Anterior cingulate cortex (tissue), 58 donors: ENCODE results near the gene SLC24A3.

Experiments used
- DNase-seq, 58 donors: peaks; one replicate each; lab custom pipeline; 2025; lab: John Stamatoyannopoulos, UW

The SLC24A3 gene

DNA sequence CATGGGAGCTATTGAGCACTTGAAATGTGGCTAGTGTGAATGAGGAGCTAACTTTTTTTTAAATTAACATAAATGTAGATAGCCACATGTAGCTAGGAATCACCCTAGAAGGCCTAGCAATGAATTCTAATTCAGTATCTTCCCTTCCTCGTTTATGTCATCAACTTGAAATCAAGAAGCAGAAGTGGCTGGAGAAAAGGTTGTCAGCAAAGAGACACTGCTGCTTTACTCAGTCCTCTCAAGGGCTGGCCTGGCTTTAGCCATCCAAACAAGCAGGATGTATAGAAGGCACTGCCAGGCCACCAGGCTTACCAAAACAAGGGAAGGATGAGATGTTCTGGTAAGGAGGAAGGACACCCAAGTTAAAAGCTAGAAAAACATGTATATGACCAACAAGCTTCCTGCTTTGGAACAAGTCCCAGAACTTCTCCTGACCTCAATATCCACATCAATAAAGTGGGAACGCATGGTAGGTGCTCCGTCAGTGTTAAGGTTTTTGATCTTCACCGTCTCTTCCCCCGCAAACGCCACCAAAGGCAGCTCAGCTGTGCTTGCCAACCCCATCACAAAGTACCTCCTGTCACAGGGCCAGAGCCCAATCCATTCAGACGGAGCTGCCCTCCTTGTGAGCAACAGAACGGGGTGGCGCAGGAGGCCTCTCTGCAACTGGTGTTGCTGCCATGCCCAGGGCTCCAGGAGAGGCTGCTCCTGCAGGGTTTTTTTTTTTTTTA, 309.8 kb downstream of the SLC24A3 start:
- peak in 1 of 58 donors; percentile 9 for DNase-seq

DNA sequence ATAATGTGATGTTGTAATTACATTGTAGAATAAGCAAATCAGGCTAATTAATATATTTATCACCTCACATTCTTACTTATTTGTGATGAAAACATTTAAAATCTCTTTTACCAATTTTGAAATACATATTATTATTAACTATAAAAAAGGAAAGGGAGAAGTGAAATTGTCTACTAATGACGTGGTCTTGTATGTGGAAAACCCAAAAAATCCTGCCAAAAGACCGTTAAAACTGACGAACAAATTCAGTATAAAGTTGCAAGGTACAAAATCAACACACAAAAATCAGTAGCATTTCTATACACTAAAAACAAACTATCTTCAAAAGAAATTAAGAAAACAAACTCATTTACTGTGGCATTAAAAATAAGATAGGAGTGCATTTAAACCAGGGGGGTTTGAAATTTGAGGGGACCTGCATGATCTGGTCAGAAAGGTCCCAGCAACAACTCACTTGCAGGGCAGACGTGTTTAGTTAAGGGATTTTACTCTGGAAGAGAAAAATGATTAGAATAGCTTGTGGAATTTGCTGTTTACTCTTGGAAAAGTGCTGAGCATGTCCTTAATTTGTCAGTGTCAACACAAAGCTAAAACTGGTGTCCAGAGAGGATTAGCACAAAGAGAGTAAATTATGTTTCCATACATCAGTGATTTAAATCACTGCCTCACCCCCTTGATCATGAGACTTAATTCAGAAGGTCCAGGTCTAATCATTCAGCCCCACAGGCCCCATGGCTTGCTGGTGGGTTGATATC, 310.6 kb downstream of the SLC24A3 start:
- no peak for DNase-seq

DNA sequence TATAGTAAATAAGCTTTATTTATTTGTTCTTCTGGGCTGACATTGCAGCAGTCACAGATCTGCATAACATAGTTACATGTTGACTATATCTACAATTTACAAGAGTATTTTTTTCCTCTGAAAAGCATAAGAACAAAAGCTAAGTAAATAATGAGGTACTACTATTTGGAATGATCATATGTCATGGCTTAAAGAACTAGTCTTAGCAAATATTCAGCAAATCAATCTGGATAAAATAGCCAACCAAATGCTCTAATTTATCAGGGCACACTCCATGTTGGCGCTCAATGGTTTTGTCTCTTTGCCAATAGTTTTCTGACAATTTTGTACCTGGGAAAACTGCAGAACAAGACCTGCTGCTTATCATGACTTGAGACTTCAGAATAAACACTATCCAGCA, 312.2 kb downstream of the SLC24A3 start:
- no peak for DNase-seq

DNA sequence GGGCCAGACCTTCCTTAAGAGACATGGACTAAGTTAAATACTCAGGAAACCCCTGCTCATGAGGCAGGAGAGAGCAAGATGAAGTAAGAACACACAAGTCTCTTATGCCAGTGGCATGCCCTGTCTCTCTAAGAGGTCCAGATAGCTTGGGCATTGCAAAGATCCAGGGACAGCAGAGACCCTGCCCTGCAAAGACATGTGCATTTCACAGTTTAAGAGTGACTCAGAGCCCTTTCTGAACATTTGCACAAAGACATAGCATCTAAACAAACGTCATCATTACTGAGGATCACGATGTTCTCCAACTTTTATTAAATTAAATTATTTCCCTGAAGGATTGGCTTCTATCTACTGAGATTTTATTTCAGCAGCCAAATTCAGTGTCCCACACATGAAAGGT, 315.1 kb downstream of the SLC24A3 start:
- no peak for DNase-seq

DNA sequence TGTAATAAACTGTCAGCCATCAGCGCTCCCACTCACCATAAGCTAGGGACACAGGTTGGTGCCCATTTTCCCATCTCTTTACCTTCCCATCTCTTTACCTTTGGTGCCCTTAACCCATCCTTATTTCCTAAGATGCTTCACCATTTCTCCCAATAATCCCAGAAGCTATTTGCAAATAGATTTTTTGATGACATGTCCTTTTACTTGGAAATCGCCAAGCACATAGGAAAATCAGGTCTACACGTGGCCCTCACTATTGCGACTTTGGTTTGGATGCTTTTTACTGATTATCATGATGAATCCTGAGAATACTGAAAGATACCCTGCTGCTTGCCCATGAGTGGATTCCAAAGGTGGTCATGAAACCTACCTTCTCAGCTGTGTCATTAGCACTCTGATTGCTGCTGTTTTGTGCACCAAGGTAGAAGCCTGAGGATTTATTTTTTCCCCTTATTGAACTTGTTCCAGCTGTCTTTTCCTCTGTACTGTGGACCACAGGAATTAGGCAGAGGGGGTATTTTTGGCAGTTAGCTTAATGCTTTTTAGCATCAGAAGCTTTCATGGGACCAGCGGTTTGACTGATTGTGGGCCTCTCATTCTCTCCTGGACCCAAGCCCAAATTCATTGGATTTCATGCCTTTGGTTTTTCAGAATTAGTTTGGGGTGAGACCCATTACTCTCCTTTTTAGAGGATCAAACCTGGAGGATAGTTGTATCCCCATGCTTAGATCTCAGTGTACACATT, 316.0 kb downstream of the SLC24A3 start:
- DNase-seq: no peak

DNA sequence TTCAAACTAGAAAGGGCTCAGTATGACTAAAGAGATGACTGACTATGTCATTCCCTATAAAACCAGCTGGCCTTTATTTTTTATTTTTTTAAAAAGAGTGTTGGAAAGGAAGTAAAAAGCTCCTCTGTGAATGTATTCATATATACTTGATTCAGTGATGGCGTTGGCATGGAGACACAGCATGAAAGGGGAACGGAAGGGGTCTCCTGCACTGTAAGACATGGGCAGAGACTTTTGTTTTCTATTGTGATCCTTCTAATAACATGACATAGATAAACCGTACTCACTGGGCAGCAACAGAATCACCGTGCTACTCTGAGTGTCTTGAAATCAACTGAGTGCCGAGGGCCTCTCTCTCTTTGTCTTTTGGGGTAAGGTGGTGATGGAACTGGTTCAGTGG, 317.6 kb downstream of the SLC24A3 start:
- no peak for DNase-seq

DNA sequence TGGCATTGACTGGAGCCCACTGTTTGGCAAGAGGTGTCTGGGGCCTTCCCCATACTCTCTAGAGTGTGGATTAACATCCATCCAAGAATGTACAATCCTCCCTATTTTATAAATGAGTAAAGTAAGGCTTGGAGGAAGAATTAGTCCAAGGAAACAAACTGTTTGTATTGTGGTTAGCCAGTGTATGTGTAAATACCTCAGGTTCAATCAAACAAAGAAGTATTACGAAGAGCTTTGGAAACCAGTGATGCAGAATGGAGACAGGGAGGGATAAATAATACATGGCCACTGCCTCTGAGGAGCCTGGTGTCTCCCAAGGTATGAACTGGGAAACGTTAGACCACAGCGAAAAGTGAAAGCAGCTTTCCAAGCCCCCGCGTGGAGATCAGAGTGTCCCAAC, 319.0 kb downstream of the SLC24A3 start:
- no peak for DNase-seq

DNA sequence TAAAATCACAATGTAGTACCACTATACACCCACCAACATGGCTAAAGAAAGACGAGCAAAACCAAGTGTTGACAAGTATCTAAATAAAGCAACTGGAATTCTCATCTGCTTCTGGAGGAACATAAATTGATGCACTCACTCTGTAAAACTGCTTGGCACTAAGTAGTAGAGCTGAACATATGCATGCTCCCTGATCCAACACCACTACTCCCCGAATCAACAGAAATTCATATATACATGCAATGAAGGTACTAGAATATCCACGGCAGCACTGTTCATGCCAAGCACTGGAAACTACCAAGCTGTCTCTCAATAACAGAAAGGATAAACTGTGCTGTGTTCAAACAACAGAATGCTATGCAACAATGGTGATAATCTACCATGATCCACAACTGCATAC, 326.1 kb downstream of the SLC24A3 start:
- DNase-seq: no peak

DNA sequence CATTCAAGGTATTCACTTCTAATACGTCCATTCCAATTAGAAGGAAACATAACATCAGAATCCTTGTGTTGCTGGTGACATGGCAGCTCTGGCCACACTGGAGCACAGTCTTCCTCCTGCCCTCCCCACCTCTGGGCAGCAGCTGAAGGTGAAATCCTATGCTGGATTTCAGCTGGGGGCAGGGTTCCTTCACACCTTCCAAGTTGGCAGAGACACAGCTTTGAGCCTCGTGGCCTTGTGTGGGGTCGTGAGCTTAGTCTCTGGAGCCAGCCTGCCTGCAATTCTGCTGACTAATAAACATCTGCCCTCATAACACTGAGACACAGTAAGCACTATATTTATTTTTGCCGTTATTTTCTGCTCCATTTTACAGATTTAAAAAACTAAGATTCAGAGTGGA, 326.7 kb downstream of the SLC24A3 start:
- no peak for DNase-seq

DNA sequence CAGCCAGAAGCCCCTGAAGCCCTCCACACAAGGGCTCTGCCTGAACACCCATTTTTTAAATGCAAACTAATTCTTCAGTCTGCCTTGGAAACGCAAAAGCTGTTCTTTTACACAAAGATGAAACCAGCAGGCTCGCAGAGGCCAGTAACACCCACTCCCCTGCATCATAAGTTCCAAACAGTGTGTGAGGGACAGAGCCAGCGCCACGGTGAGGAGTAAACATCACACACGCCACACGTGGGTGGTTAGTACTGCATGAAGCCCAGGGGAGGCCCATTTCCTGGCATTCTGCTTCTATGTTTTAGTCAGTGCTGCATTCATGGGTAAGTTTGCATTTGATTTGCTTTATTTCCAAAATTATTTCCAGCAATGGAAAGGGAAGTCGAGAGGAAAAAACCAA, 327.9 kb downstream of the SLC24A3 start:
- DNase-seq: peak in 42 of 58 donors; percentile 1 to 72 (median 32)

DNA sequence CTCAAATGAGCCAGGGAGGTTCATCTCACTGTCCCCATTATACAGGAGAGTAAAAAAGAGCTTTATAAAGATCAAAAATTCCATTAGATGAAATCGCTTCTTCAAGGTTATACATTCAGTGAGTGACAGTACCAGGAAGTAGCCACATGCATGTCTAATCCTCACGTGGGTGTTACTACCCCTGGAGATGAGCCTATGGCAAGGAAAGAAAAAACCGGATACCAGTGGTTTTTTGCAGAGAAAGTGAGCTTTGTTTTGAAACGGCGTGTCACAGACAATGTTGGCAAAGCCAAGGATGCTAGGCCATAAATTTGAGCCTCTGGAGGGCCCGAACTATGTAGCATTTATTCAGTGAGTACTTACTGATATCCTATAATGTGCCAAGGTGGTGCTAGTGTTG, 330.7 kb downstream of the SLC24A3 start:
- no peak for DNase-seq

DNA sequence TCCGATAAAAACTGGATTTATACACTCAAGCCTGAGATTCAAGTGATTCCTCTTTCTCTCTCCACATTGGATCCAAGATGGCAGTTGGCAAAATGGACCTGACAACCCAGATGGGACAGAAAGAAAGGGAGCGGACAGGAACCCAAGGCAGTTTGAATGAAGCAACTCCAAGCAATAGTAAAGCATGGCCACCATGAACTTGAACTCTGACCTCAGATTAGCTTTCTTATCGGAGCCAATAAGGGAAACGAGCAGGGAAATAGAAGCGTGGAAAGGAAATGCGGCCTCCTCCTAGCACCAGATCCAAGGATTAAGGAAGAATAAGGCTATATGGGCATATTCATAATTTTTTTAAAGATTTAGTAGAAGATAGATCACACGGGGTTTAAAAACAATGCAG, 332.2 kb downstream of the SLC24A3 start:
- DNase-seq: no peak

DNA sequence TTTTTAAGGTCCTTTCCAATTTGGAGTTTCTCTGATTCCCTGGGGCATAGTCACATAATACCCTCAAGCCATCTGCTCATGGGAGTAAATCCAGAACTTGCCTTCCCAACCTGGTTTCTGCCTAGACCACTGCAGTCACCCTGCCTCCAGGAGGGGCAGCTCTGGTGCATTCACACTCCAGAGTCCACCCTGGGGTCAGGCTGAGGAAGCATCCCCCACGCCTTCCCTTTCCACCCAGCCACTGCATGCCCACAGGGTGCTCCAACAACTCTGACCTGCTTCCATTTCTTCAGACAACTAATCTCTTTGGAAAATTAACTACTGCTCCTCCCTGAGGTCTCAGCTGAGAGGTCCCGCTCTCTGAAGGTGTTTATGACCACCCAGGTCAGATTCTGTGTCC, 334.2 kb downstream of the SLC24A3 start:
- no peak for DNase-seq

DNA sequence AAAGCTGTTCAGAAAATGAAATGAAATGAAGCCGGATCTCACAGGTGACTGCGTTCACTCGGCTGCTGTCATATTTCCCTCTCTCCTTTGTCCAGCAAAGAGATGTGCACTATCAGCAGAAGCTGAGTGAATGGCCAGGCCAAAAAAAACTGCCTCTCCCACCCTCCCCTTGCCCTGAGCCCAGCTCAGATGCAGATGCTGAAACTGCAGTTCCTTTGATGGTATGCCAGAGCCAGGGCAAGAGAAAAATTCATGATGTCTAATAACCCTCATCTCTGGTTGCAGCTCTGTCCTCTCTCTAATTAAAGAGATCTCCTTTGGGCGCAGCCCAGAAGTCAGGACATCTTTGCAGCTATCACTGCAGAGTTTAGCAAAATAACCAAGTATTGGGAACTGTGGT, 335.1 kb downstream of the SLC24A3 start:
- no peak for DNase-seq

DNA sequence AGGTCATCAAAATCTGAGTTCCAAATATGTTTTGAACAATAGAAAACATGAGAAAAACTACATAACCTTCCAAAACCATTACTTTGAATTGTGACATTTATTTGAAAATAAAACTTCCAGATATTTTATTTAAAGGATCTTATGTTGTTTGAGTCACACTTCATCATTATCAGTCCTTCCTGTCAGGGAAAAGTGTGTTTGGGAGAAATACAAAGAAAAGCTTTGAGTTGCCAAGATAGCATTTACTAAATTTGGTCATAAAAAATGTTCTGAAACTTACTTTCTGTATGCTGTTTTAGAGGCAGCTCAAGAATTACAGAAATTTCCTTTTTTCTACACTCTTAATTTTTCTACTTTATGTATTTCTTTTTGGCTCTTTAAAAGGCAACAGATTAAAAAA, 337.5 kb downstream of the SLC24A3 start:
- no peak for DNase-seq

DNA sequence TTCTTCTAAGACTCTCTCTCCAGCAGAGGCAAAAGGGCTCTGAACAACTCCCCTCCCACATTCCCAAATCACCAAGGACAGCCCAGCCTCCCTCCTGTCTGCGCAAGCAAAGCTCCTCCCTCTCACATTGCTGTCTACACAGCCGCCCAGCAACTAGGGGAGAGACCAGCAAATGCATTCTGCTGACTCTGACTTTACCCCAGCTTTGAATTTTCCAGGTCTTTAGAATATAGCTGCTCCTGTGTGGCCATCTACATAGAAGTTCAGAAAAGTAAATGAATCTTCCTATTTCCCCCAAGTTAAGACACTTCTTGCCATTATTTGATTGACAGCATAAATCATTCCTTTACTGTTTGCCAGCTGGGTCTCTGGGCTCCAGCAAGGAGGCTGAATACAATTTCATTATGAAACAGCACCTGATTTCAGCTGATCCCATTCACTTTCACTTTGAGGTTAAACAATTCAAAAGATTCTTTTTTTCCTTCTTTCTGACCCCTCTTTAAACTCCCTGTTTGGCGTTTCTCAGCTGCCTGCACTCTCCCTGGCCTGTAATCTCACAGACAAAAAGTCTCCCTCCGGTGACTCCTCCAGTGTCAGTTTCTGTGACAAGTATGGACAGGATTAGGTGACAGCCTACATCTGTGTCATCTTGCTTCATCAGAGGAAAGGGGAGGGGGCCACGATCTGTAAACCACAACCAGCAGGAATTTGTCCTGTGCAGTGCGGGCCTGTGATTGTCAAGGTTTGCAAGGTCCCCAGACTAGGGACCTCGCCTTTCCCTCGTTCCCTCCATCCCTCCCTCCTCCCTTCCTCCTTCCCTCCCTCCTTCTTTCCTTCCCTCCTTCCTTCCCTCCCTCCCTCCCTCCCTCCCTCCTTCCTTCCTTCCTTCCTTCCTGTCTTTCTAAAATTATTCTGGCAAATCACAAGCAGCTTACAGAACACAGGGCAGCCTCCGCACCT, 340.1 kb downstream of the SLC24A3 start:
- DNase-seq: peak in 1 of 58 donors; percentile 37

DNA sequence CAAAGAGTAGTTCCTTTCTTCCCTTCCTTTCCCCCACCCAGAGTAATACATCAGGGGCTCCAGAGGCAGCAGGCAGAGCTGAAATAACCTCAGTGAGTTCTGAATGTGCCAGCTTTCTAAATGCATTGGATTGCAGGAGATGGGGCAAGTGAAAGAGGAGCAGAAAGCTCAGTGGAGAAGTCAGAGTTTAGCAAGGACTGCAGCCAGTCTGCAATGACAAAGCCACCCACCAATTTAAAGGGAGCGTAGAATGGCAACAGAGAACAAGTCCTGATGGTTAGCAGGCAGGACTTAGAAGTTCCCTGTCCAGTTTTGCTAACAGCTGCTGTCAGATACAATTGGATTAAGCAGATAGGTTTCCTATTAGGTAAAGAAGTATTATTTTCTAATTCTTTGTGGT, 342.2 kb downstream of the SLC24A3 start:
- no peak for DNase-seq

DNA sequence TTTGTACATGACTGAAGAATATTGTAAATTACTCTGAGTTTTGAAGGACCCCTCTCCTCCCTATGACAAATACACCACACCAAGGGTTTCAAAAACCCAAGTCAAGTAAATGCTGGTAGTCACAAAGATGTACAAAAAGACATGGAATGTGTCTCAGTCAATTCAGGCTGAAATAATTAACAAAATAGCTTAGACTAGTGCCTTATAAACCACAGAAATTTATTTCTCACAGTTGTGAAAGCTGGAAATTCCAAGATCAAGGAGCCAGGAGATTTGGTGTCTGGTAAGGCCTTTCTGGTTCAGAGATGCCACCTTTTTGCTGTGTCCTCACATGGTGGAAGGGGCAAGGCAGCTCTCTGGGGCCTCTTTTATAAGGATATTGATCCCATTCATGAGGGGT, 343.3 kb downstream of the SLC24A3 start:
- no peak for DNase-seq

DNA sequence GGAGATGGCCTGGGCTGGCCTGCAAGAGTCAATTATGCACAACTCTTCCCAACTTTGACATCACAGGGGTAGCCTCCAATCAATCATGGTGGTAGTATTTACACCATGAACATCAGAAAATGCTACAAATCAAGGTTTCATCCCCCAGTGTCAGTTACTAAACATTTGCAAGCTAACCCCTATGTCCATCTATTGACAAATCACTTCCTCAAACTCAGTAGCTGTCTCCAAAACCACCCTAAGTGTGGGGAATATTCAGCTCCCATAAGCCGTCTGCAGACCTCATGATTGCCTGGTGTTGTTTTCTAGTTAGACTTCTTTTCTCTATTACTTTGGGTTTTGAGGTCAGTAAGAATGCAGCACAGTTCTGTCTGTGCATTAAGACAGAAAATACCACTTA, 344.8 kb downstream of the SLC24A3 start:
- DNase-seq: no peak

DNA sequence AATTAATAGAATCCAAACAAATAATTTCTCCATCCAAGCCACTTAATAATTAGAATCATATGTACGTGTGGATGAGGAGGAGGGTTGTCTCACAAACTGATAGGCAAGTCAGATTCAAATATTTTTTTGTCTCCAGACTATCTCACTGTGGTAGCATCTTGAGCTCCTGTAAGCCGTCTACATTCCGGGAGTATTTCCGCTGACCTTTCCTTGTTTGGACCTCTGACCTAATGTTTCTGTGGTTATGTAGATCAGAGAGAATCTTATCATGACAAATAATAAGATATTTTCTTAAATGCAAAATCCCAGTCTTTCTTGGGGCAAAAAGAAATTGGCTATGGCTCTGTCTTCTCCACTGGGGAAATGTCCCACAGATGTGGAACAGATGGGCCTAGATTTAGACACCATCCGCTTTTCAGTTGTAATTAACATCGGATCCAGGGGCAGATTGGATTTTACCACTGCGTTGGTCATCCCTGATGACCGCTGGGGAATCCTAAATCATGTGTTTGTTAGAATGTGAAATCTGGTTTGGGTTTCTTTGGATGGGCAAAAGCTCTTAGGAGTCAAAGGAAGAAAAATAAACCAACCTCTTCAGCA, 348.5 kb downstream of the SLC24A3 start:
- DNase-seq: no peak
